ENCODE results near the gene FRZB.
"Not testable (repeated sequence)": the region's sequence is repeated elsewhere in the genome, so short reads cannot be mapped to it uniquely, and the experiment has no call there.

The FRZB gene

GRCh38 chr2:182866461-182867406, at the start of gene FRZB:
Gene FRZB (minus strand): TSS chr2:182866637. CDS start chr2:182866552, 85 bp downstream.
- peak; percentile 57 for DNase-seq (ENCODE audit: low spot score)

- peak; percentile 55 for DNase-seq (ENCODE audit: low spot score)
These were observed 49.2 kb upstream of the FRZB start for GRCh38 chr2:182915369-182916326.

- no peak for DNase-seq (ENCODE audit: low spot score)
These were observed 48.4 kb upstream of the FRZB start for GRCh38 chr2:182914852-182915251.

DNA sequence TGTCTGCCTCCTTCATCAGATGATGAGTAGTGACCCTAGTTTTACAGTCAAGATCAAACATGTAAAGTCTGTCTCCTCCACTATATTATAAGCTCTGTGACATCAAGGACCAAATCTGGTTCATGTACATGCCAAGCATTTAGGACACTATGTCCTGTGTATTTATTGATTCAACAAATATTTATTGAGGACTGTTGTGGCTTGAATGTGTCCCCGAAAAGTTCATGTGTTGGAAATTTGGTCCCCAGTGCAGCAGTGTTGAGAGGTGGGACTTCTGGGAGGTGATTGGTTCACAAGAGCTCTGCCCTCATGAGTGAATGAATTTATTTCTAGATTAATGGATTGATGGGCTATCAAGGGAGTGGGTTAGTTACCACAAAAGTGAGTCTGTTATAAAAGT, 46.6 kb upstream of the FRZB start:
- DNase-seq (ENCODE audit: low spot score), result no peak

DNA sequence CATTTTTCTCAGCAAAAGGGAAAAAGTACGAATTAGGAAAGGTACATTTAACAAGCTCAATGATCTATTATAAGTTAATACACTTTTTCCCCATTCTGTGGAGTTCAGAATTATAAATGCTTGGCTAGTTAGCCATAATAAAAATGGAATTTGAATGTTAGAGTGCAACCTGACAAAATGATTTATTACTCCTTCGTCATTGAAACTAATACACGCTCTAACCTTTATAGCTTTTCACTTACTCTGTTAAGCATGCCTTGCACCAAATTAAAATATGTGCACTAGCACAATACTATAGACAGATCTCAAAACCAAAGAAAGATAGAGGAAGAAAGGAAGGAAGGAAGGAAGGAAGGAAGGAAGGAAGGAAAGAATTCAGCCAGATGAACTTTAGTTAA, 46.1 kb upstream of the FRZB start:
- DNase-seq (ENCODE audit: low spot score), result no peak

DNA sequence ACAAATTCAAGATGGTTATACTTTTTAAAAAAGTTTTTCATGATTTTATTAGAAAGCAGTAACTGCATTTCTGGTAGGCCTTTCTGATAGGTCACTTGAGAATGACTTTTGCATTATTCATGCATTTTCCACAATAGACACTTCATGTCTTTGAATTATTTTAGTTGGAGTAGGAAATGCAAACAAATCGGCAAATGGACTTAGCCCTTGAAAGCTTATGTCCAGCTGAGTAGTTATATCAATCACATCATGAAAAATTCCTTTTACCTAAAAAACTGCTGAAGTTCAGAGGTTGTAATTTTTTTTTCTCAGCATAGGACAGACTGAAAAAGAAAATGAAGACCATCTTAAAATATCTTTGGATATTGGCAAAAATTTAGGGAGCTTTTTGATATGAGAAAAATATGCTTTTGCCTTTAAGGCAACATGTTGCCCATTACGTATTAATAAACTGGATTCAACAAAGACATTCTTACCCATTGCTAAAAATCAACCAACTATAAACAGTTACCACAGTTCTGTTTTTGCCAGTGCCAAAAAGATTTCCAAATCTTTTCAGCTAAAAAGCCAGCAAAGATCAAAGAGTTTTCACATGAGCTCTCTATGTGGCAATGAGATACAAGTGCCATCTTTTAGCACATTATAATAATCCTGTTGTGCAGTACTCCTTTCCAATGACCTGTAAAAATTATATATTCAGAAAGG, 45.5 kb upstream of the FRZB start:
- no peak for DNase-seq (ENCODE audit: low spot score)

DNA sequence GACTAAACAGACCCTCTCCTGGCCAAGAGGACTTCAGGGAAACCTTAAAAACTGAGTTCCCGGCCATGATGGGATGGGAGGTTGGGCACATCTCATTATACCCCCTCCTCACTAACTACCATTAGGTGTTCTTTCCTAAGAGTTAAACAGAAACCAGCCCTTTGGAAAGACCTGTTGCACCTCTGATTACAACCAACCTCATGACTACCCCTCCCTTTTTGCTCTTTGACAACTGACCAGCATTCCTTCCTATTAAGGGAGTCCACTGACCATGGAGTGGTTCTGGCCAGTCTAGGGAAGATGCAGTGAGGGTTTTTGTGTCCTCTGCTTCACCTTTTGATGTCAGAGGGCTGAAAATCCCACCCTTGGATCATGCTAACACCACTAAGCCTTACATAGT, 44.5 kb upstream of the FRZB start:
- DNase-seq (ENCODE audit: low spot score), result no peak

DNA sequence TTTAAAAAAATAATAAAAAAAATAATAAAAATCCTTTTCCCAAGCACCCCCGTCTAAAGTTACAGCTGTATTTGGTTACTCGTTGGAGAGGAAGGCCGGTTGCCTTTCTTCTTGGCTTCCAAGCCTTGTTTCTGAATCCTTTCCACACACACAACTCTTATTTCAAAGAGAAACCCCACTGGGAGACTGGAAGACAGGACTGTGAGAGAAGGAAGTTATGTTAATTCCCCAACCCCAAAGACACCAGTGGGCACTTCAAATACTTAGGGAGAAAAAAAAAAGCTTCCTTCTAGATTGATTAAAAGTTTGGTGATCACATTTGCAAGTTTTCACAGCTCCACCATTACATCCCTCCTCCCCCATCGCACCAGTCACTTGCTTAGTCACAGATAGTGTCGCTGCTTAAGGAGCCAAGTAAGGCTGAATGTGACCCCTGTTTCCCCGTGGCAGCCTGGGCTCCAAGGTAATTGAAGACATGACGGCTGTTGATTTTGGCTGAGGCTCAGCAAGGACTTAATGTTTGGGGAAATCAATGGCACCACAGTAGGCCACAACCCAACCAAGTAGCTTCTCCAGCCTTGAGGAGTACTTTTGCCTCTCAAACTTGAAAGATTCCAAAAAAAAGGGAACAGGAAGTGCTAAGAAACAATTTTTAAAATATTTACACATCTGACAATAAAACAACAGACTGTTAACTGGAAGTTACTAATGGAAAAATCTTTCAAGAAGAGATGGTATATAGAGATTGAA, 40.8 kb upstream of the FRZB start:
- DNase-seq (ENCODE audit: low spot score), result no peak

GRCh38 chr2:182906454-182906853, 40.0 kb upstream of the FRZB start:
- DNase-seq (ENCODE audit: low spot score), result no peak

DNA sequence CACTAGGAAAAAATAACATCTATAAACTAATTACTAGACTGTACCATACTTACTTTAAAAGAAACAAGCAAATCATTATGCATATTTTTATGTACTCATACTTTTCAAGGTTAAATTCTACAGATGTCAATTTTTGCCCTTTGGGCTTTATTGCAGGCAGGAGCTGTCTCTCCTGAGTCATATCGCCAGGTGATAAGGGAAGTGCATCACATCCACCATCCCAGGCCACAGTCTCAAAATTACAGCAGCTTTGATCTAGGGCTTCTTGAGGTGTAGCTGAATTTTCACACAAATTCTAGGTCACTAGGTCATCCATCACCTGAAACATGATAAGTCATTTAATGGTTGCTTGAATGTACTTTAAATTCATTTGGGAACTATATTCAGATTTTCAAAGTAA, 38.4 kb upstream of the FRZB start:
- no peak for DNase-seq (ENCODE audit: low spot score)

DNA sequence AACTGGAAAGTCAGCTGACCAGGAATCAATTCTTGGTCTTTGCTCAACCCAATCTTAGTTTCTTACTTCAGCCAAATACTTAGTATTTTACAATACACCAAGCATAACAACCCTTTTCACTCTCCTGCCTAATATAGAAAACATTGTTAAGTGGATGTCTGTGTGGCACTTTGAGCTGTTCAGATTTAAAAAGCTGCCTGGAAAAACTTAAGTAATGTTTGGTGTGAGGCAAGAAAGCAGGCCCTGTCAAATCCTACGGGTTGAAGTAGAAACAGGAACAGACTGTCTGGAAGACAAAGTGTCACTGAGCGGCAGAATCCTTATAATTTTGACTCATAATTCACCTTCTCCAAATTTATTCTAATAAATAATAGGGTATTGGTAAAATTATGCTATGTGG, 37.1 kb upstream of the FRZB start:
- DNase-seq (ENCODE audit: low spot score), result no peak

- no peak for DNase-seq (ENCODE audit: low spot score)
These were observed 35.3 kb upstream of the FRZB start for GRCh38 chr2:182901748-182902147.

GRCh38 chr2:182898718-182899117, 32.3 kb upstream of the FRZB start:
- no peak for DNase-seq (ENCODE audit: low spot score)

GRCh38 chr2:182897137-182897536, 30.7 kb upstream of the FRZB start:
- peak; percentile 27 for DNase-seq (ENCODE audit: low spot score)

- no peak for DNase-seq (ENCODE audit: low spot score)
These were observed 29.4 kb upstream of the FRZB start for GRCh38 chr2:182895798-182896197.

- no peak for DNase-seq (ENCODE audit: low spot score)
These were observed 28.7 kb upstream of the FRZB start for GRCh38 chr2:182895169-182895568.

GRCh38 chr2:182894174-182894573, 27.7 kb upstream of the FRZB start:
- no peak for DNase-seq (ENCODE audit: low spot score)

- DNase-seq (ENCODE audit: low spot score), result no peak
These were observed 27.2 kb upstream of the FRZB start for GRCh38 chr2:182893666-182894065.

GRCh38 chr2:182893035-182893434, 26.6 kb upstream of the FRZB start:
- DNase-seq (ENCODE audit: low spot score), result not testable (repeated sequence)

DNA sequence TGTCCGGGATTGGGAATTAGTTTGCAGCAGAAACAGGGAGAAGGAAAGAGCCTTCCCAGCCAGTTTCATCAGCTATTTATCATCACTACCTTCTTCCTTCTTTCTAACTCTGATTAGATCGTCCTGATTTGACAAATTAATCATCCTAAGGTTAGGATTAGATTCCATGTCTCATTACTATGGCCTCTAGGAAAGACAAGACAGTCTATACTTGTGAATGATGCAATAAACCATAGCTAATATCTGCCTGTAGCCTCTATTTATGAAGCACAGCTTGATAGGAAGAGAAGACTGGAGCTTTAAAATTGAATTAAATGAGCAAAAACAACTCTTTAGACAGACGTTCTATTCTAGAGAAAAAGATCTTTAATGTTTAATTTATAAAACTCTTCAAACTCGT, 25.2 kb upstream of the FRZB start:
- DNase-seq (ENCODE audit: low spot score), result no peak

- DNase-seq (ENCODE audit: low spot score), result no peak
These were observed 24.4 kb upstream of the FRZB start for GRCh38 chr2:182890773-182891378.

Measured in hepatic stellate cell (primary cell).